WERI-Rb-1 (cell line): Measurements from ENCODE around the gene UBC.
"Not testable (repeated sequence)": the region's sequence is repeated elsewhere in the genome, so short reads cannot be mapped to it uniquely, and the experiment has no call there.

Experiments
- DNase-seq: peaks from one replicate; pipeline ENCODE4 v3.0.0-alpha.2; 2020
- H3K27ac ChIP-seq: fragments of 250-450 bp; sonication (Bioruptor Pico); 2 replicates; pipeline ENCODE4 v1.5.1; 2020; ENCODE audit warnings: mild to moderate bottlenecking, moderate library complexity
- H3K27me3 ChIP-seq: fragments of 250-450 bp; sonication (Bioruptor Pico); 2 replicates; pipeline ENCODE4 v1.5.1; 2021; ENCODE audit warnings: mild to moderate bottlenecking, low read depth, moderate library complexity; ENCODE audit not compliant: insufficient read depth, severe bottlenecking
- H3K36me3 ChIP-seq: fragments of 250-450 bp; sonication (Bioruptor Pico); 2 replicates; pipeline ENCODE4 v1.5.1; 2020; ENCODE audit warnings: mild to moderate bottlenecking, moderate library complexity
- H3K4me3 ChIP-seq: 2 replicates; pipeline ENCODE4 v1.5.1; 2011; ENCODE audit warnings: low read depth, mild to moderate bottlenecking, control low read depth, low read length
- H3K9me3 ChIP-seq: fragments of 250-450 bp; sonication (Bioruptor Pico); 2 replicates; pipeline ENCODE4 v1.5.1; 2021; ENCODE audit warnings: mild to moderate bottlenecking, moderate library complexity; ENCODE audit not compliant: severe bottlenecking
- TF ChIP-seq, protein P1 (sequence below): IDR thresholded peaks from 2 replicates; pipeline ENCODE4 v1.5.1; 2011; ENCODE audit warnings: low read depth, mild to moderate bottlenecking, control low read depth, inconsistent platforms, low read length

The UBC gene

GRCh38 chr12:124883263-124884130 lies 31.0 kb downstream of the UBC start:
- TF ChIP-seq, protein P1, sequence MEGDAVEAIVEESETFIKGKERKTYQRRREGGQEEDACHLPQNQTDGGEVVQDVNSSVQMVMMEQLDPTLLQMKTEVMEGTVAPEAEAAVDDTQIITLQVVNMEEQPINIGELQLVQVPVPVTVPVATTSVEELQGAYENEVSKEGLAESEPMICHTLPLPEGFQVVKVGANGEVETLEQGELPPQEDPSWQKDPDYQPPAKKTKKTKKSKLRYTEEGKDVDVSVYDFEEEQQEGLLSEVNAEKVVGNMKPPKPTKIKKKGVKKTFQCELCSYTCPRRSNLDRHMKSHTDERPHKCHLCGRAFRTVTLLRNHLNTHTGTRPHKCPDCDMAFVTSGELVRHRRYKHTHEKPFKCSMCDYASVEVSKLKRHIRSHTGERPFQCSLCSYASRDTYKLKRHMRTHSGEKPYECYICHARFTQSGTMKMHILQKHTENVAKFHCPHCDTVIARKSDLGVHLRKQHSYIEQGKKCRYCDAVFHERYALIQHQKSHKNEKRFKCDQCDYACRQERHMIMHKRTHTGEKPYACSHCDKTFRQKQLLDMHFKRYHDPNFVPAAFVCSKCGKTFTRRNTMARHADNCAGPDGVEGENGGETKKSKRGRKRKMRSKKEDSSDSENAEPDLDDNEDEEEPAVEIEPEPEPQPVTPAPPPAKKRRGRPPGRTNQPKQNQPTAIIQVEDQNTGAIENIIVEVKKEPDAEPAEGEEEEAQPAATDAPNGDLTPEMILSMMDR, result no peak
- no peak for DNase-seq
- H3K9me3 ChIP-seq, result no peaks in the 10 kb centered on the region
- no peak overlapping the region for H3K4me3 ChIP-seq
- H3K27me3 ChIP-seq, result no peaks in the 10 kb centered on the region
- no peaks in the 10 kb centered on the region for H3K36me3 ChIP-seq
- H3K27ac ChIP-seq, result no peak overlapping the region

DNA sequence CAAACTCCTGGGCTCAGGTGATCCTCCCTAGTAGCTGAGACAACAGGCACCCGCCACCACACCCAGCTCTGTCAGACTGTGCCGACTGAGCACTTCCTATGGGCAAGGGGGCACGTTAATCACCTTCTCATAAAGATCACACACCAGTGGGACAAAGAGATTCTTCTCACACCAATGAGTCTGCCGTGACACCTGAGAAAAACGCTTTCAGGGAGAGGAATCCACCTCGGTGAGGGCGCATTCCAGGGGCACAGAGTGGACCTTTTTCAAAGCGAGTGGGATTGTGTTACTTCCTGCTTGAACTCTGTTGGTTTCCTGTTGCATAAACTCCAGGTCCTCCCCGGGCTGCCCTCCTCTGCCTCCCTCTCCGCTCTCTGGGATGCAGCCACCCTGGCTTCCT lies 33.3 kb downstream of the UBC start:
- no peaks in the 10 kb centered on the region for H3K27me3 ChIP-seq
- DNase-seq, result no peak
- H3K27ac ChIP-seq, result no peak overlapping the region
- no peak overlapping the region for H3K4me3 ChIP-seq
- no peaks in the 10 kb centered on the region for H3K9me3 ChIP-seq
- H3K36me3 ChIP-seq, result no peaks in the 10 kb centered on the region
- TF ChIP-seq, protein P1, result no peak

DNA sequence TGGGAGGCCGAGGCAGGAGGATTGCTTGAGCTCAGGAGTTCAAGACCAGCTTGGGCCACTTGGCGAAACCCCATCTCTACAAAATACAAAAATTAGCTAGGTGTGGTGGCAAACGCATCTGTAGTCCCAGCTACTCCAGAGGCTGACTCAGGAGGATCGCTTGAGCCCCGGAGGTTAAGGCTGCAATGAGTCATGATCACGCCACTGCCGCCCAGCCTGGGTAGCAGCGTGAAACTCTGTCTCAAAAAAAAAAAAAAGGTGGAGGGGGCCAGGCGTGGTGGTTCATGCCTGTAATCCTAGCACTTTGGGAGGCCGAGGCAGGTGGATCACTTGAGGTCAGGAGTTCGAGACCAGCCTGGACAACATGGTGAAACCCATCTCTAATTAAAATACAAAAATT lies 34.1 kb downstream of the UBC start:
- not testable (repeated sequence) for H3K27ac ChIP-seq, H3K9me3 ChIP-seq, DNase-seq

GRCh38 chr12:124878795-124879516 lies 35.5 kb downstream of the UBC start:
- TF ChIP-seq, protein P1, result no peak
- H3K27me3 ChIP-seq, result no peaks in the 10 kb centered on the region
- no peak overlapping the region for H3K27ac ChIP-seq
- no peak overlapping the region for H3K4me3 ChIP-seq
- H3K9me3 ChIP-seq, result no peaks in the 10 kb centered on the region
- DNase-seq, result no peak
- H3K36me3 ChIP-seq, result no peaks in the 10 kb centered on the region

More for the DNA sequence above, 34.1 kb downstream of the UBC start:
- H3K4me3 ChIP-seq, H3K36me3 ChIP-seq, H3K27me3 ChIP-seq: not testable (repeated sequence)

GRCh38 chr12:124877423-124877822 lies 37.0 kb downstream of the UBC start:
- Histone ChIP-seq H3K4me3 (no peak overlapping the region), H3K36me3 (no peaks in the 10 kb centered on the region), H3K27me3 (no peaks in the 10 kb centered on the region), H3K27ac (no peak overlapping the region), H3K9me3 (no peaks in the 10 kb centered on the region)
- TF ChIP-seq, protein P1, result no peak
- DNase-seq, result no peak

GRCh38 chr12:124876171-124876570 lies 38.3 kb downstream of the UBC start:
- no peak overlapping the region for H3K4me3 ChIP-seq
- H3K9me3 ChIP-seq, result no peaks in the 10 kb centered on the region
- no peaks in the 10 kb centered on the region for H3K36me3 ChIP-seq
- DNase-seq, result no peak
- H3K27ac ChIP-seq, result no peak overlapping the region
- no peaks in the 10 kb centered on the region for H3K27me3 ChIP-seq
- TF ChIP-seq, protein P1, result no peak
